ENCODE data around the gene ATP2B2. TPM values are rescaled to one million over a fixed set of nuclear protein-coding genes. Genes with fewer than 3 reads are reported as not detected.
A peak's percentile ranks its signal among the peaks of the same experiment; 100 is the strongest.

ATP2B2 gene
- total and polyA plus RNA-seq, 2 experiments from 2014 or later: 0.42 to 0.63 TPM

- Mint-ChIP-seq H3K27ac (no peak overlapping the region), H3K4me1 (peaks cover 3% of the 10 kb centered on the region; the same call in 2 of the 3 replicates), H3K27me3 (ENCODE audit: insufficient read depth, low read depth, poor library complexity) (peaks cover 6% of the 10 kb centered on the region), H3K4me3 (no peak overlapping the region), H3K36me3 (ENCODE audit: low read depth) (0 out of 3 replicates have a peak, but pooled peaks cover 3% of the 10 kb centered on the region), H3K9me3 (peaks cover 23% of the 10 kb centered on the region)
- no peaks in the 10 kb centered on the region; the same call in 1 of the 2 replicates for H3K36me3 ChIP-seq (ENCODE audit: insufficient read depth)
- H3F3A ChIP-seq (replicated peaks; ENCODE audit: low read depth): no peaks in the 10 kb centered on the region
- H3K4me3 ChIP-seq: no peak overlapping the region
- no peaks in the 10 kb centered on the region for H3K79me2 ChIP-seq (replicated peaks; ENCODE audit: insufficient read depth)
- DNase-seq (ENCODE audit: low spot score) (peak; percentile 28), ATAC-seq (no peak)
- TF ChIP-seq, protein P1, sequence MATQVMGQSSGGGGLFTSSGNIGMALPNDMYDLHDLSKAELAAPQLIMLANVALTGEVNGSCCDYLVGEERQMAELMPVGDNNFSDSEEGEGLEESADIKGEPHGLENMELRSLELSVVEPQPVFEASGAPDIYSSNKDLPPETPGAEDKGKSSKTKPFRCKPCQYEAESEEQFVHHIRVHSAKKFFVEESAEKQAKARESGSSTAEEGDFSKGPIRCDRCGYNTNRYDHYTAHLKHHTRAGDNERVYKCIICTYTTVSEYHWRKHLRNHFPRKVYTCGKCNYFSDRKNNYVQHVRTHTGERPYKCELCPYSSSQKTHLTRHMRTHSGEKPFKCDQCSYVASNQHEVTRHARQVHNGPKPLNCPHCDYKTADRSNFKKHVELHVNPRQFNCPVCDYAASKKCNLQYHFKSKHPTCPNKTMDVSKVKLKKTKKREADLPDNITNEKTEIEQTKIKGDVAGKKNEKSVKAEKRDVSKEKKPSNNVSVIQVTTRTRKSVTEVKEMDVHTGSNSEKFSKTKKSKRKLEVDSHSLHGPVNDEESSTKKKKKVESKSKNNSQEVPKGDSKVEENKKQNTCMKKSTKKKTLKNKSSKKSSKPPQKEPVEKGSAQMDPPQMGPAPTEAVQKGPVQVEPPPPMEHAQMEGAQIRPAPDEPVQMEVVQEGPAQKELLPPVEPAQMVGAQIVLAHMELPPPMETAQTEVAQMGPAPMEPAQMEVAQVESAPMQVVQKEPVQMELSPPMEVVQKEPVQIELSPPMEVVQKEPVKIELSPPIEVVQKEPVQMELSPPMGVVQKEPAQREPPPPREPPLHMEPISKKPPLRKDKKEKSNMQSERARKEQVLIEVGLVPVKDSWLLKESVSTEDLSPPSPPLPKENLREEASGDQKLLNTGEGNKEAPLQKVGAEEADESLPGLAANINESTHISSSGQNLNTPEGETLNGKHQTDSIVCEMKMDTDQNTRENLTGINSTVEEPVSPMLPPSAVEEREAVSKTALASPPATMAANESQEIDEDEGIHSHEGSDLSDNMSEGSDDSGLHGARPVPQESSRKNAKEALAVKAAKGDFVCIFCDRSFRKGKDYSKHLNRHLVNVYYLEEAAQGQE (IDR thresholded peaks at IDR 0.05; ENCODE audit: unreplicated experiment): no peak
- TF ChIP-seq POLR2AphosphoS5 (IDR thresholded peaks at IDR 0.05; ENCODE audit: low read depth) (no peak), EZH2phosphoT487 (IDR thresholded peaks at IDR 0.05; ENCODE audit: unreplicated experiment) (no peak), NANOG (IDR thresholded peaks at IDR 0.05; ENCODE audit: borderline replicate concordance) (no peak), CREB1 (CRISPR knock-in tag; IDR thresholded peaks at IDR 0.05; ENCODE audit: low read depth) (no peak), ZNF331 (CRISPR knock-in tag; IDR thresholded peaks at IDR 0.05; ENCODE audit: low read depth) (no peak), JUNB (IDR thresholded peaks at IDR 0.05; ENCODE audit: unreplicated experiment) (no peak), ZNF462 (CRISPR knock-in tag; IDR thresholded peaks at IDR 0.05) (no peak)
- TF ChIP-seq, protein P2, sequence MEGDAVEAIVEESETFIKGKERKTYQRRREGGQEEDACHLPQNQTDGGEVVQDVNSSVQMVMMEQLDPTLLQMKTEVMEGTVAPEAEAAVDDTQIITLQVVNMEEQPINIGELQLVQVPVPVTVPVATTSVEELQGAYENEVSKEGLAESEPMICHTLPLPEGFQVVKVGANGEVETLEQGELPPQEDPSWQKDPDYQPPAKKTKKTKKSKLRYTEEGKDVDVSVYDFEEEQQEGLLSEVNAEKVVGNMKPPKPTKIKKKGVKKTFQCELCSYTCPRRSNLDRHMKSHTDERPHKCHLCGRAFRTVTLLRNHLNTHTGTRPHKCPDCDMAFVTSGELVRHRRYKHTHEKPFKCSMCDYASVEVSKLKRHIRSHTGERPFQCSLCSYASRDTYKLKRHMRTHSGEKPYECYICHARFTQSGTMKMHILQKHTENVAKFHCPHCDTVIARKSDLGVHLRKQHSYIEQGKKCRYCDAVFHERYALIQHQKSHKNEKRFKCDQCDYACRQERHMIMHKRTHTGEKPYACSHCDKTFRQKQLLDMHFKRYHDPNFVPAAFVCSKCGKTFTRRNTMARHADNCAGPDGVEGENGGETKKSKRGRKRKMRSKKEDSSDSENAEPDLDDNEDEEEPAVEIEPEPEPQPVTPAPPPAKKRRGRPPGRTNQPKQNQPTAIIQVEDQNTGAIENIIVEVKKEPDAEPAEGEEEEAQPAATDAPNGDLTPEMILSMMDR (conservative IDR thresholded peaks at IDR 0.05; ENCODE audit: low read depth in 2 of 2): no peak
- H2AFZ ChIP-seq: no peak overlapping the region
- H4K20me1 ChIP-seq (replicated peaks; ENCODE audit: insufficient read depth): no peaks in the 10 kb centered on the region
- peaks cover 4% of the 10 kb centered on the region; the same call in 1 of the 2 replicates for H3K9me2 ChIP-seq (ENCODE audit: insufficient read depth)
- no peaks in the 10 kb centered on the region for H3K27me3 ChIP-seq (ENCODE audit: insufficient read depth)
- H3K27ac ChIP-seq (ENCODE audit: low read depth): no peak overlapping the region
- no peaks in the 10 kb centered on the region for H3K4me1 ChIP-seq (ENCODE audit: insufficient read depth)
- H3K4me2 ChIP-seq: no peak overlapping the region
Observed at GRCh38 chr3:10387881-10388609, 117.3 kb downstream of the ATP2B2 start.

All from GM23338 (cell line).